ENCODE results near the gene OSM.
"Not testable (repeated sequence)": the region's sequence is repeated elsewhere in the genome, so short reads cannot be mapped to it uniquely, and the experiment has no call there.

The OSM gene

DNA sequence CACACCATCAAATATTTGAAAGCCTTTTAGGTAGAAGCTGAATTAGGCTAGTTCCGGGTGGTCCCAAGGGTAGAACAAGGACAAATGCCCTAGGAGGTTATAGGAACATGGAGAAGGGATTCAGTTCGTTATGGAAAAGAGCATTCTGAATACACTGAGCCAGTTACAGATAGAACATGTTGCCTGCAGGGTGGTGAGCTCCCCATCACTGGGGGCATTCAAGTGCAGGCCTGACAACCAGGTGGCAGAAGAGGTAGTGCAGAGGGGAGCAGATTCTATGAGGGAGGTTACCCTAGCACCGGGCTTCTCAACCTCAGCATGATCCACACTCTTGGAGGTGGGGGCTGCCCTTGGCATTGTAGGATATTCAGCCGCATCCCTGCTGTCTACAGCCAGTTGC, 44.3 kb downstream of the OSM start:
- H3K36me3 ChIP-seq (ENCODE audit: control insufficient read depth, insufficient read depth, low read length): no peaks in the 10 kb centered on the region
- no peaks in the 10 kb centered on the region for H3K4me1 ChIP-seq (ENCODE audit: control insufficient read depth, insufficient read depth, low read length)
- H3K4me3 ChIP-seq (ENCODE audit: low read length): no peak overlapping the region
- no peaks in the 10 kb centered on the region for H3K27me3 ChIP-seq (ENCODE audit: control insufficient read depth, insufficient read depth, low read length)
- H3K9ac ChIP-seq (ENCODE audit: low read length): no peak overlapping the region
- H3K9me3 ChIP-seq (ENCODE audit: control insufficient read depth, low read length): no peaks in the 10 kb centered on the region

DNA sequence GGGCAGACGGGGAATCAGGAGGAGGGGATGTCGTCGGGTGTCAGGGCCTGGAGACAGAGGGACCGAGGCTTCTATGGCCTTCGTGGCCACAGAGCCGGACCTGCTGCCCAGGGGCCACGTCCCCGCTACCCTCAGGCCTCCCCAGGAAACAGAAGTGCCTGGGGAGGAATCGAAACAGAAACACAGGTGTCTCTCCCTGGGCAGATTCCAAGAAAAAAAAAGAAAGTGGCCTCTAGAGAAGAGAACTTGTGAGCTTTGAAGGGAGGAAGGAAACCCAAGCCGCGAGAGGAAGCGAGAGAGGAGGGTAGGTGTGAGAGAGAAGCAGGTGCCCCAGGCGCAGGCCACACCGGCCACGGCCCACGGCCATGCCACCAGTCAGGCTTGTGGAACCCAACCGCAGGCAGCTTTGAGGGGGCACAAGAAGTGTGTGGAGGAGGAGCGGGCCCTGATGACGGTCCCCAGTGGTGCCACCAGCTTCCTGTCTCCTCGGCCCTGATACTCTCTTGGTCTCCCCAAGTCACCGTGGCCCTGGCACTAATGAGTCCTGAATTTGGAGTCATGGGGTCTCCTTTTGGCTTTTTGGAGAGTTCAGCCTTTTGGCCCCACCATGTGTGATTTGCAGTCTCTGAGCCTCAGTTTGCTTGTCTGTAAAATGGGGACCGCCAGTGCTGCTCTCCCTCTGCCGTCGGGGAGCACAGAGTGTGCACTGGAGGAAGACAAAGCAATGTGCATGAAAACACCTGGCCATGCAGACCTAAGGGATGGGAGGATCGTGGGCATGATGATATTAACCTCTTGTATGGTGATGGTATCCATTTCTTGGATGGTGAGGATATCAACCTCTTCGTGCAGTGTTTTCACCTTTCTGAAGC, 45.3 kb downstream of the OSM start:
- no peaks in the 10 kb centered on the region for H3K9me3 ChIP-seq (ENCODE audit: control insufficient read depth, low read length)
- H3K9ac ChIP-seq (ENCODE audit: low read length): no peak overlapping the region
- H3K27me3 ChIP-seq (ENCODE audit: control insufficient read depth, insufficient read depth, low read length): no peaks in the 10 kb centered on the region
- no peaks in the 10 kb centered on the region for H3K4me1 ChIP-seq (ENCODE audit: control insufficient read depth, insufficient read depth, low read length)
- no peaks in the 10 kb centered on the region for H3K36me3 ChIP-seq (ENCODE audit: control insufficient read depth, insufficient read depth, low read length)
- H3K4me3 ChIP-seq (ENCODE audit: low read length): no peak overlapping the region

DNA sequence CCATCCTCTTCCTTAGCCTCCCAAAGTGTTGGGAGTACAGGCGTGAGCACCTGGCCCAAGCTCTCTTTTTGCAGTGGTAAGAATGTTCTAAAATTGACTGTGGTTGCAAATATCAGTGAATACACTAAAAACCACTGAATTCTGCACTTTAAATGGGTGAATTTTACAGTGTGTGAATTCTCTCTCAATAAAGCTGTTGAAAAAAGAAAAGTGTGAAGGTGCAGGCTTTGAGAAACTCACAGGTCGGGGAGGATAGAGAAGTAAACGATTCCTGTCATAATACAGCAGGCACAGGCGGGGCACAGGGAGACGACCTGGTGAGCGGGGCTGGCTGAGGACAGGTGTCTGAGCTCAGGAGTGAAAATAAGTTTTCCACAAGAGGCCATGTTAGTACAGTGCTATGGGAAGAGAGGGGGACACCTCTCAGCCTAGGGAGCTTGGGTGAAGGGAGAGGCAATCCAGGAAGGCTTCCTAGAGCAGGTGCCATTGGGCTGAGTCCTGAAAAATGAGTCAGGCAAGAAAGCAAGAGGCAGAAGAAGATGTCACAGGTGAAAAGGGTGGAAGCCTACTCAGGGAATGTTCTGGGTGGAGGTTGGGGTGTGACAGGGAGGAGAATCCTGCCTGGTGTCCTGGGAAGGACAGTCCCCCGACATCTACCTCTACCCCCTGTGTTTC, 46.2 kb downstream of the OSM start:
- no peak overlapping the region for H3K4me3 ChIP-seq (ENCODE audit: low read length)

DNA sequence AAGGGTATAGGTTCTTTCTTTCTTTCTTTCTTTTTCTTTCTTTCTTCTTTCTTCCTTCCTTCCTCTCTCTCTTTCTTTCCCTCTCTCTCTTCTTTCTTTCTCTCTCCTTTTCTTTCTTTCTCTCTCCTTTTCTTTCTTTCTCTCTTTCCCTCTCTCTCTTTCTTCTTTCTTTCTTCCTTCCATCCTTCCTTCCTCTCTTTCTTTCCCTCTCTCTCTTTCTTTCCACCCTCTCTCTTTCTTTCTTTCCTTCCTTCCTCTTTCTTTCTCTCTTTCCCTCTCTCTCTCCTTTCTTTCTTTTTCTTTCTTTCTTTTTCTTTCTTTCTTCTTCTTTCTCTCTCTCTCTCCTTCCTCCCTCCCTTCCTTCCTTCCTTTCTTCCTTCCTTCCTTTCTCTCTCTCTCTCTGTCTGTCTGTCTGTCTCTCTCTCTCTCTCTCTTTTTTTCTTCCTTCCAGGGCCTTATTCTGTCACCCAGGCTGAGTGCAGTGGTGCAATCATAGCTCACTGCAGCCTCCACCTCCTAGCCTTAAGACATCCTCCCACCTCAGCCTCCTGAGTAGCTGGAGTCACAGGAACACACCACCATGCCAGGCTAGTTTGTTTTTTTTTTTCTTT, 46.9 kb downstream of the OSM start:
- no peak overlapping the region for H3K9ac ChIP-seq (ENCODE audit: low read length)
- H3K4me3 ChIP-seq (ENCODE audit: low read length): no peak overlapping the region
- no peaks in the 10 kb centered on the region for H3K27me3 ChIP-seq (ENCODE audit: control insufficient read depth, insufficient read depth, low read length)
- H3K4me1 ChIP-seq (ENCODE audit: control insufficient read depth, insufficient read depth, low read length): no peaks in the 10 kb centered on the region
- H3K9me3 ChIP-seq (ENCODE audit: control insufficient read depth, low read length): no peaks in the 10 kb centered on the region
- no peaks in the 10 kb centered on the region for H3K36me3 ChIP-seq (ENCODE audit: control insufficient read depth, insufficient read depth, low read length)

More for the DNA sequence above, 46.2 kb downstream of the OSM start:
- H3K36me3 ChIP-seq (ENCODE audit: control insufficient read depth, insufficient read depth, low read length): no peaks in the 10 kb centered on the region
- no peaks in the 10 kb centered on the region for H3K4me1 ChIP-seq (ENCODE audit: control insufficient read depth, insufficient read depth, low read length)
- H3K9ac ChIP-seq (ENCODE audit: low read length): no peak overlapping the region
- H3K9me3 ChIP-seq (ENCODE audit: control insufficient read depth, low read length): no peaks in the 10 kb centered on the region
- no peaks in the 10 kb centered on the region for H3K27me3 ChIP-seq (ENCODE audit: control insufficient read depth, insufficient read depth, low read length)

DNA sequence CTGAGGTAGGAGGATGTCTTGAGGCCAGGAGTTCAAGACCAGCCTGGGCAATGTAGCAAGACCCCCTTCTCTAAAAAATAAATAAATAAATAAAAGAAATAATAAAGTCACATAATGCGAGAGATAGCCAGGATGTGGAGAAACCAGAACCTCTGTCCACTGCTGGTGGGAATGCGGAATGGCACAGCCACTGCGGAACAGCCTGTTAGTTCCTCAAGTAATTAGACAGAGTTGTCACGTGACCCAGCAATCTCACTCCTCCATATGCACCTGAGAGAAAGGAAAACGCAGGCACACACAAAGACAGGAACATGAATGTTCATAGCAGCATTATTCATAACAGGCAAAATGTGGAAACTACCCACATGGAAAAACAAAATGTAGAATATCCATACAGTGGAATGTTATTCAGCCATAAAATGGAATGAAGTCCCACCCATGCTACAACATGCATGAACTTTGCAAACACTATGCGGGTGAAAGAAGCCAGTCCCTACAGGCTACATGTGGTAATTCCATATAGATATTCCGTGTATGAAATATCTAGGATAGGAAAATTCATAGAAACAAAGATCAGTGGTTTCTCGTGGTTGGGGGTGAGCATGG, 47.5 kb downstream of the OSM start:
- Histone ChIP-seq H3K9ac (ENCODE audit: low read length) (no peak overlapping the region), H3K4me3 (ENCODE audit: low read length) (no peak overlapping the region), H3K4me1 (ENCODE audit: control insufficient read depth, insufficient read depth, low read length) (no peaks in the 10 kb centered on the region), H3K27me3 (ENCODE audit: control insufficient read depth, insufficient read depth, low read length) (no peaks in the 10 kb centered on the region), H3K9me3 (ENCODE audit: control insufficient read depth, low read length) (no peaks in the 10 kb centered on the region), H3K36me3 (ENCODE audit: control insufficient read depth, insufficient read depth, low read length) (no peaks in the 10 kb centered on the region)

DNA sequence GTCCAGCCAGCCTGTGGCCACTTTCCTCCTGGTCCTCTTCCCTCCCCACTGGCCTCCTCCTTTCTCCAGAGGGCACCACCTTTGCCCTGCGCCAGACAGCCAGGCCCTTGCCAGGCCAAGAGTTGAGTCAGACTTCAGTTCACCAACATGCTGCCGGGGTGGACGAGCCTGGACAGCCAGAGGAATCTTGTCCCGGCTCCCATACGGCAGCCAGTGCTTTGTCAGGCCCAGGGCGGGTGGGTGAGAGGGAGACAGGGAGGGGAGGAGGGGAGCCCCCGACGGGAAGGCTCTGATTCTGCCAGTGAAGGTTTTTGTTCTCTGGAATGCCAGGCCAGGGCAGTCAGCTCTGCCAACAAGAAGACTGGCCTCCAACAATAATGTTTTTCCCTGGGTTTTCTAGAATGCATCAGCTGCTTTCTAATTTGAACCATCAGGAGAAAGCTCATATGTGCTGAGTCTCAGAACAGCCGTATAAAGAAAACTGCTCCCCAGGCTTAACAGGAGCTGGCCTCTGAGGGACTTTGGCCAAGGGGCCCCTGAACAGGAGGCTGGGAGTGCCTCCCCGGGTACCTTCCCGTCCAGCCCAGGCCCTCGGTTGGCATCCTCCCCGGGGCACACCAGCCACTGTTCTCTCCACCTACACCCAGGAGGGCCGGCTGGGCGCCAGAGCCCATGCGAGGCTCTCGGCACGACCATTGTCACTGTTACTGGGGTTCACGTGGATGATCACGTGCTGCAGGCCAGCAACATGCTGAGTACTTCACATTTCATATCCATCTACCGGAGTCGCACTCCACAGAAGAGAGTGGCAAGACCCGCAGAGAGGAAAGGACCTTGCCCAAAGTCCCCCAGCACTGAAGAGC, 48.7 kb downstream of the OSM start:
- no peaks in the 10 kb centered on the region for H3K36me3 ChIP-seq (ENCODE audit: control insufficient read depth, insufficient read depth, low read length)
- H3K4me1 ChIP-seq (ENCODE audit: control insufficient read depth, insufficient read depth, low read length): peaks cover 7% of the 10 kb centered on the region
- no peaks in the 10 kb centered on the region for H3K27me3 ChIP-seq (ENCODE audit: control insufficient read depth, insufficient read depth, low read length)
- no peak overlapping the region for H3K4me3 ChIP-seq (ENCODE audit: low read length)
- no peaks in the 10 kb centered on the region for H3K9me3 ChIP-seq (ENCODE audit: control insufficient read depth, low read length)
- no peak overlapping the region for H3K9ac ChIP-seq (ENCODE audit: low read length)

DNA sequence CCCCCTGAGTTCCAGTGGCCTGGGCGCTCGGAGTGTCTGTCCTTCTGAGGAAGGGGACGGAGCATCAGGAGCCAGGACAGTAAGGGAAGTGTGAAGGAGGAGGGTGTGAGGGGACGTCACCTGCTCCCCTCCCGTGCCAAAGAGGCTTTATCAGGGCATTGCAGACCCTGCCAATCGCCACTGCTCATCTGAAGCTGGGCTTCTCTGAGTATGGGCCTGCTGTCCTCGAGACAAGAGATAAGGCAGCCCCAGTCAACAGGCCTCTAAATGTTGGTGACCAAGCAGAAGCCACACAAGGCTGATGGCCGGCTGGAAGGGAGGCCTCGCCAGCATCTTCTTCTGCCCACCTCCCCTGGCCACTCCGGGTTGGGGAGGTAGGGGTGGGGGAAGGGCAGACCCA, 49.9 kb downstream of the OSM start:
- Histone ChIP-seq H3K27me3 (ENCODE audit: control insufficient read depth, insufficient read depth, low read length) (no peaks in the 10 kb centered on the region), H3K9ac (ENCODE audit: low read length) (no peak overlapping the region), H3K9me3 (ENCODE audit: control insufficient read depth, low read length) (no peaks in the 10 kb centered on the region), H3K36me3 (ENCODE audit: control insufficient read depth, insufficient read depth, low read length) (no peaks in the 10 kb centered on the region), H3K4me1 (ENCODE audit: control insufficient read depth, insufficient read depth, low read length) (peaks cover 16% of the 10 kb centered on the region), H3K4me3 (ENCODE audit: low read length) (no peak overlapping the region)

DNA sequence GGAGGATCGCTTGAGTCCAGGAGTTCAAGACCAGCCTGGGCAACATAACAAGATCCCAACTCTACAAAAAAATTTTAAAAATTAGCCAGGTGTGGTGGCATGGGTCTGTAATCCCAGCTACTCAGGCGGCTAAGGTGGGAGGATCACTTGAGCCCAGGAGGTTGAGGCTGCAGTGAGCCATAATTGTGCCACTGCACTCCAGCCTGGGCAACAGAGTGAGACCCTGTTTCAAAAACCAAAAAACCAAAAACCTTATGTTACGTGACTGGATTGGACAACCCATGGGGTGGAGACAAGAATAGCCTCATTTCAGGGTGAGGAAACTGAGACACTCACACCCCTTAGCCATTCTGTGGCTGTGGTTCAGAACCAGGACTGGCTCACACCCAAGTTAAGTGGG, 50.4 kb downstream of the OSM start:
- not testable (repeated sequence) for H3K36me3 ChIP-seq (ENCODE audit: control insufficient read depth, insufficient read depth, low read length); H3K27me3 ChIP-seq (ENCODE audit: control insufficient read depth, insufficient read depth, low read length); H3K9ac ChIP-seq (ENCODE audit: low read length); H3K9me3 ChIP-seq (ENCODE audit: control insufficient read depth, low read length); H3K4me3 ChIP-seq (ENCODE audit: low read length)
- H3K4me1 ChIP-seq (ENCODE audit: control insufficient read depth, insufficient read depth, low read length): peaks cover 21% of the 10 kb centered on the region

DNA sequence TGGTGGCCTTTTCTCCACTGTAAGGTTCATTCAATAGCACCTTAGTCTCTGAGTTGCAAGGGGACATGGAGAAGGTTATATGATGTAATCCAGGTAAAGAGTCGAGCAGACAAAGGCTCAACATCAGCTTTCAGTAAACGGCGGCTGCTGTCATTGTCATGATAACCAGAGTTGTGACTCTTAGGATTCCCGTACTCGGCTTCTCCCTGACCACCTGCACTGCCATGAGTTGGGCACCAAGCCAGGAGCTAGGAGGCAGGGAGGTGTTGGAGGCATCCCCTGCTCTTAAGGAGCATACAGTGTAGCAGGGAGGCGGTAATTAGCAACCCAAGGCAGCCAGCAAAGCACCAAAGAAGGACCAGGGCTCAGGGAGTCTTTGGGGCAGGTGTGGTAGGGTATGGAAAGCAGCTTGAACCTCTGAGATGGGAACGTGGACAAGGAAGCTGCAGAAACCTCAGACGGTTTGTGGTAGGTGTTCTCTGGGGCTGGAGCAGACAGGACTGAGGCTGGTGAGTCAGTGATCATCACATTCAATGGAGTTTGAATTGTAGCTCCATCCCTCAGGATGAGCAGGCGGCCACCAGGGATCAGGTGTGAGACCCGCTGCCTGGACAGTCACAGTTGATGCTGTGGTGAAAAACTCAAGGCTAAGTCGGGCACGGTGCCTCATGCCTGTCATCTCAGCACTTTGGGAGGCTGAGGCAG, 51.8 kb downstream of the OSM start:
- Histone ChIP-seq H3K9me3 (ENCODE audit: control insufficient read depth, low read length) (no peaks in the 10 kb centered on the region), H3K4me1 (ENCODE audit: control insufficient read depth, insufficient read depth, low read length) (peaks cover 32% of the 10 kb centered on the region), H3K4me3 (ENCODE audit: low read length) (no peak overlapping the region), H3K27me3 (ENCODE audit: control insufficient read depth, insufficient read depth, low read length) (no peaks in the 10 kb centered on the region), H3K9ac (ENCODE audit: low read length) (no peak overlapping the region), H3K36me3 (ENCODE audit: control insufficient read depth, insufficient read depth, low read length) (no peaks in the 10 kb centered on the region)

DNA sequence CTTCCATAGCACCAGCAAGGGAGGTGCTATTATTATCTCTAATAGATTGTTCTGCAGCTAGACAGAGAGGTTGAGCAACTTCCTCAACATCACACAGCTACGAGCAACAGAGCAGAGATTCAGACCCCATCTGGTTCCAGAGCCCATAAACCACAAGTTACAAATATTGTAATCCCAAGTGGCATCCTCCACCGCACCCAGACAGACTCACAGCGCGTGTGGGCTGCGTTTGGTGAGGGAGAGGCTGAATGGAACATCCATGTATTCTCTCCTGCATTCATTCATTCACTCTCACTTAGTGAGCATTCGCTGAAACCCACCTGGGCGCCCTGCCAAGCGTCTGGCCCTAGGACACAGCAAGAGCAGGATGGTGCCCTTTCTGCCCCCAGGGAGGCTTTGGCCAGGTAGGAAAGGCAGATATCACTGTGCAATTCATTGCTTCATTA, 53.6 kb downstream of the OSM start:
- H3K4me1 ChIP-seq (ENCODE audit: control insufficient read depth, insufficient read depth, low read length): peaks cover 50% of the 10 kb centered on the region
- no peaks in the 10 kb centered on the region for H3K27me3 ChIP-seq (ENCODE audit: control insufficient read depth, insufficient read depth, low read length)
- H3K36me3 ChIP-seq (ENCODE audit: control insufficient read depth, insufficient read depth, low read length): no peaks in the 10 kb centered on the region
- H3K4me3 ChIP-seq (ENCODE audit: low read length): no peak overlapping the region
- H3K9me3 ChIP-seq (ENCODE audit: control insufficient read depth, low read length): no peaks in the 10 kb centered on the region
- H3K9ac ChIP-seq (ENCODE audit: low read length): no peak overlapping the region
